ENCODE measurements around the gene ELMO2. TPM values are rescaled to one million over a fixed set of nuclear protein-coding genes. Genes with fewer than 3 reads are reported as not detected.

The ELMO2 gene
- total and polyA plus RNA-seq, 2 experiments from 2014 or later, result 38.0 to 38.7 TPM

DNA sequence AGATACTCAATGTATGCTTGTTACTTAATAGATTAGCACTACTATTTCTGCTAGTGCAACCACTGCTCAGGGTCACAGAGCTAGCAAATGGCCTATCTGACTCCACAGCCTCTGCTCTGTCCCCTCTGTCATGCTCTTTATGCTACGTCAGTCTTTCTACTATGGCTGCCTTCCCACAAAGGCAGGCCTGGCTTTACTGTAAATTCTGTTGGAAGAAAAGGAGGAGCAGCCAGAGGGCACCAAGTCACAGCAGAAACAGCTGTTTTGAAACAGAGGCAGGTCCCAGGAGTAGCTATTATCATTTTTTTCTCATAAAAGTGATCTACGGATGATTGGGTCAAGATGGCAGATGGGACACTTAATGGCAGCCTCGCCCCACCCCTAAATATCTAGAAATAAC, 10.0 kb upstream of the ELMO2 start:
- Histone ChIP-seq H3K9me3 (ENCODE audit: low read depth) (no peaks in the 10 kb centered on the region), H3K27me3 (no peaks in the 10 kb centered on the region), H3K36me3 (no peaks in the 10 kb centered on the region), H3K27ac (no peak overlapping the region), H3K4me1 (ENCODE audit: low read depth) (no peaks in the 10 kb centered on the region), H3K4me3 (no peak overlapping the region)
- TF ChIP-seq, protein P1, sequence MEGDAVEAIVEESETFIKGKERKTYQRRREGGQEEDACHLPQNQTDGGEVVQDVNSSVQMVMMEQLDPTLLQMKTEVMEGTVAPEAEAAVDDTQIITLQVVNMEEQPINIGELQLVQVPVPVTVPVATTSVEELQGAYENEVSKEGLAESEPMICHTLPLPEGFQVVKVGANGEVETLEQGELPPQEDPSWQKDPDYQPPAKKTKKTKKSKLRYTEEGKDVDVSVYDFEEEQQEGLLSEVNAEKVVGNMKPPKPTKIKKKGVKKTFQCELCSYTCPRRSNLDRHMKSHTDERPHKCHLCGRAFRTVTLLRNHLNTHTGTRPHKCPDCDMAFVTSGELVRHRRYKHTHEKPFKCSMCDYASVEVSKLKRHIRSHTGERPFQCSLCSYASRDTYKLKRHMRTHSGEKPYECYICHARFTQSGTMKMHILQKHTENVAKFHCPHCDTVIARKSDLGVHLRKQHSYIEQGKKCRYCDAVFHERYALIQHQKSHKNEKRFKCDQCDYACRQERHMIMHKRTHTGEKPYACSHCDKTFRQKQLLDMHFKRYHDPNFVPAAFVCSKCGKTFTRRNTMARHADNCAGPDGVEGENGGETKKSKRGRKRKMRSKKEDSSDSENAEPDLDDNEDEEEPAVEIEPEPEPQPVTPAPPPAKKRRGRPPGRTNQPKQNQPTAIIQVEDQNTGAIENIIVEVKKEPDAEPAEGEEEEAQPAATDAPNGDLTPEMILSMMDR (IDR thresholded peaks at IDR 0.05; ENCODE audit: low read depth, low read length), result no peak
- DNase-seq (ENCODE audit: low read depth in 1 of 2, low spot score in 1 of 2), result no peak

GRCh38 chr20:46415773-46416172, 9.4 kb upstream of the ELMO2 start:
- no peak for DNase-seq (ENCODE audit: low read depth in 1 of 2, low spot score in 1 of 2)
- H3K36me3 ChIP-seq, result no peaks in the 10 kb centered on the region
- H3K27ac ChIP-seq, result no peak overlapping the region
- H3K9me3 ChIP-seq (ENCODE audit: low read depth), result no peaks in the 10 kb centered on the region
- H3K4me3 ChIP-seq, result no peak overlapping the region
- no peaks in the 10 kb centered on the region for H3K4me1 ChIP-seq (ENCODE audit: low read depth)
- TF ChIP-seq, protein P1 (IDR thresholded peaks at IDR 0.05; ENCODE audit: low read depth, low read length), result no peak
- H3K27me3 ChIP-seq, result no peaks in the 10 kb centered on the region

- Histone ChIP-seq H3K27ac (no peak overlapping the region), H3K36me3 (no peaks in the 10 kb centered on the region), H3K9me3 (ENCODE audit: low read depth) (no peaks in the 10 kb centered on the region), H3K4me3 (no peak overlapping the region), H3K4me1 (ENCODE audit: low read depth) (no peaks in the 10 kb centered on the region), H3K27me3 (no peaks in the 10 kb centered on the region)
- TF ChIP-seq, protein P1 (IDR thresholded peaks at IDR 0.05; ENCODE audit: low read depth, low read length), result no peak
- no peak for DNase-seq (ENCODE audit: low read depth in 1 of 2, low spot score in 1 of 2)
Observed at GRCh38 chr20:46414608-46415007, 8.2 kb upstream of the ELMO2 start.

- DNase-seq (ENCODE audit: low read depth in 1 of 2, low spot score in 1 of 2), result no peak
- TF ChIP-seq, protein P1 (IDR thresholded peaks at IDR 0.05; ENCODE audit: low read depth, low read length), result no peak
Observed at GRCh38 chr20:46411637-46412036, 5.2 kb upstream of the ELMO2 start.

DNA sequence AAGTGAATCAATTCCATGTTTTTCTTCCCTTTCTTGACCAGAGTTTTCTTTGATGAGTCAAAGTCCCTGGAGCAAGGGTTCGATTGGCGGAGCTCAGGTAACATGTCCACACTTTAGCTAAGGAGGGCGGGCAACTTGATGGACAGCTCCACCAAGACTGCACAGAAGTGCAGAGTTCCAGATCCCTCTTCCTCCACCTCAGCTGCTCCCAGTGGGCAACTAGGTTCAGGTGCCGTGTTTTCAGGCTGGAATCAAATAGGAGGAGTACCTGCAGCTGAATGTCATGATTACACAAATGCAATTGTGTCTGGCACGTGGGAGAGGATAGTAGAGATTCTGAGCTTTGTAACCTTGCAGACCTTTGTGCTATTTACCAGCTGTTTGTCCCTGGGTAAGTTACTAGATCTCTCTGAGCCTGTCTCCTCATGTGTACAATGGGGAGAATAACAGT, 1.9 kb upstream of the ELMO2 start:
- H3K27me3 ChIP-seq, result no peaks in the 10 kb centered on the region
- DNase-seq (ENCODE audit: low read depth in 1 of 2, low spot score in 1 of 2), result no peak
- TF ChIP-seq, protein P1 (IDR thresholded peaks at IDR 0.05; ENCODE audit: low read depth, low read length), result no peak
- no peak overlapping the region for H3K4me3 ChIP-seq
- H3K4me1 ChIP-seq (ENCODE audit: low read depth), result peaks cover 16% of the 10 kb centered on the region
- H3K9me3 ChIP-seq (ENCODE audit: low read depth), result no peaks in the 10 kb centered on the region
- no peaks in the 10 kb centered on the region for H3K36me3 ChIP-seq
- H3K27ac ChIP-seq, result no peak overlapping the region

More at GRCh38 chr20:46411637-46412036, 5.2 kb upstream of the ELMO2 start:
- Histone ChIP-seq H3K27ac (no peak overlapping the region), H3K27me3 (no peaks in the 10 kb centered on the region), H3K9me3 (ENCODE audit: low read depth) (no peaks in the 10 kb centered on the region), H3K4me1 (ENCODE audit: low read depth) (no peaks in the 10 kb centered on the region), H3K4me3 (no peak overlapping the region), H3K36me3 (no peaks in the 10 kb centered on the region)

- Histone ChIP-seq H3K4me1 (ENCODE audit: low read depth) (peaks cover 16% of the 10 kb centered on the region), H3K27me3 (peaks cover 5% of the 10 kb centered on the region), H3K9me3 (ENCODE audit: low read depth) (no peaks in the 10 kb centered on the region), H3K27ac (no peak overlapping the region), H3K4me3 (no peak overlapping the region), H3K36me3 (no peaks in the 10 kb centered on the region)
- TF ChIP-seq, protein P1 (IDR thresholded peaks at IDR 0.05; ENCODE audit: low read depth, low read length), result no peak
- no peak for DNase-seq (ENCODE audit: low read depth in 1 of 2, low spot score in 1 of 2)
Observed at GRCh38 chr20:46407671-46407996, 1.2 kb upstream of the ELMO2 start.
